ENCODE data around the gene F3. TPM values are rescaled to one million over a fixed set of nuclear protein-coding genes. Genes with fewer than 3 reads are reported as not detected.

The F3 gene
- total RNA-seq, 1 donor from 2014 or later, result 2.0 TPM

DNA sequence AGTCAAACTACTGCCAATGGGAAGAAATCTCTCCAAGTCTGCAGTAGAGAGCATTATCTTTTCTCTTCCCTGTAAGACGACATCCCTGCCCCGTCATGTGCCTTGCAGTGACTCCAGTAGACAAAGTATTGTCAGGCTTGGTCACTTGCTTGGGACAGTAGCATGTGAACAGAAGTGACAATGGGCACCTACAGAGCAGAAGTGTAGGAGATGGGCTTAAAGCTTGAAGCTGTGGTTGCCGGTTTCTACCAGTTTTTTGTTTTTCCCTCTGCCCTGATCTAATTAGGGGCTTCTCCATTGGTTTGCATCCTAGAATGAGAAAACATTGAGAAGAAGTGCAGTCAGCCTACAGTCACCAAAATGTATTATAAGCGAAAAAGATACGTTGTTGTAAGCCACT is 12.7 kb downstream of the F3 start:
- ATAC-seq (no peak), DNase-seq (ENCODE audit: low spot score) (no peak)

DNA sequence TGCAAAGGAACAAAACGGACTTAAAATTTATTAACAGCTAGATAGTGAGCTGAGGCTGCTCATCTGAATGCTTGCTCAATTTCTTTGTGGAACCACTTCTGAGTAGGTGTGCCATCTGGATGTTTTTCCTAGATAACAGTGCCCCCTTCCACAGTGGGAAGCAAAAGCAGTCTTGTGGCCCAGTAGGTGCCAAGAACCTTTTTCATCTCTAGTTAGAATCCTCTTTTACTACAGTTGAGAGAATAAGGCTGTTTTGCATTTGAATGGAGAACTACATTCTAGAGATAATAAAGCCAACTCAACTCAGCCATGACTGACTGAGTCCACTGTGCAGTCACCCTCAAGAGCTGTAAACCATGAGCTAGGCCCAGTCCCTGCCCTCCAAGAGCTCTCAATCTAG is 13.3 kb downstream of the F3 start:
- ATAC-seq (no peak), DNase-seq (ENCODE audit: low spot score) (no peak)

DNA sequence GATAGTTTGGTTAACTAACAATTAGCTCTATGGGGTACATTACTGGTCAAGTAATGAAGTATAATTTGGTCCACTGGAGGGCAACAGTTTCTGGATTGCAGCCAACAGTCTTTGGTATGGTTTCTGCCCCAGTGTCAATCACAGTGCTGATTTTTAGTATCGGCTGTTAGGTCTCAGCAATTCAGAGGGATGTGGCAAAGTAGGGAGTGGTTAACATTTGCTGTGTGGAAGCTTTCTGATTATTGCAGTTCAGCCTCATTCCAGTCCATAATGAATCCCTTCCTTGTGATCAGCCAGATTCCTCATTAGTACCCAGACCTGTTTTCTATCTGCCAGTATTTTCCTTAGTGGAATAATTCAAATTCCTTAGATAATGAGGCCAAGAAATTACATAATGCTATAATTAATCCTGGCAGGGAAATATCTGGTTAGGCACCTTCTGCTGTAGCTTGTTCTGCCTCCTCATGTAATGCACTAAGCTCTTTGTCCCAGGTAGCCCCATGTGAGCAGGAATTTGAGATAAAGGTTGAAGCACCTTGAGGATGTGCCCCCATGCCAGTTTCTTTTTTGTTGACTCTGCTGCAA is 14.0 kb downstream of the F3 start:
- DNase-seq (ENCODE audit: low spot score) (no peak), ATAC-seq (peak; percentile 36)

DNA sequence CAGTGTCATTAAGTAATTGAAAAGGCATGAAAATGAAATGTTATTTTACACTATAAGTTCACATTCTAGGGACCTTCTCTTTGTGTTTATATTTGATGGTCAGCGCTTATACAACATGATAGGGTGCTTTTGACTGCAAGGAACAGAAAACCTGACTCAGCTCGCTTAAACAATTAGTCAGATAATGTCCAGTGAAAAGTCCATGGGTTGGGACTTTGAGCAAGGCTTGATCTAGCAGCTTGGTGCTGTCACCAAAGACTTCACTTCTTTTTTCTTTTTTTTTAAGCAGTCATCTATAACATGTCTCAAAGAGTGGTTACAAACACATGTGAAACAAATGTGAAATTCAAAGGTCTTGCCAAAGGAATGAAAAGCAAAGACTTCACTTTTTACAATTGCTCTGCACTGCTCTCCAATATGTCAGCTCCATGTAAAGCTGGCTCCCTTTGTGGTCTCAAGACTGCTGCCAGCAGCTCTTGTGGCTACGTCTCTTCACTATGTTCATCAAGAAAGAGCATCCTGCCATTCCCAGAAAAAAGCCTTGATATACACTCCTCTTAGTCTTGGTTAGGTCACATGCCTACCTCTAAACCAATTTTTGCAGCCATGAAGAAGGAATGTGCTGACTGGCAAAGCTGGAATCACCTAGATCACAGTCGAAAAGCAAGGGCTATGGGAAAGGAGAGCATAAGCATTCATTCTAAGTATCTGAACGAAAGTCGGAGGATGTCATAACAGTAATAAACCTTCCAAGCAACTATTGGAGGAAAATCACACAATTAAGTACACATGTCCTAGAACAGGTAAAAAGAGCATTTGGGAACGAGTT is 15.2 kb downstream of the F3 start:
- no peak for DNase-seq (ENCODE audit: low spot score)
- ATAC-seq, result no peak

DNA sequence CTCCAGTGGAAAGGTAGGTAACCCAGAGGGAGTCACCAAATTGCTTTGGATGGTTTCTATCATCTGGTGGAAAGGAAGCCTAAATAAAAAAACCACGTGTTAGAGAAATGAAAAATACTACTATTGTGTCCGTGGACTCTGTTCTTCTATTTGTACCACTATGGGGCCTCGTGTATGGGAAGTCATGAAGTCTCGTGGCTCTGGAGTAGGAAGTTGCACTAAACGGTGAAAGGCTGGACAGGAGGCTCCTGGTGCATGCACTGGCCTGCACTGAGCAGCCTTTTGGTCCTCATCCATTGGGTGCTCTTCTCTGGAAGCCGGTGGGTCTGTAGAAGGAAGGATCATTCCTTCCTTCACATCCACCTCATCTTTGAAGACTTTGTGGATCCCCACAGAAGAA is 17.0 kb downstream of the F3 start:
- no peak for DNase-seq (ENCODE audit: low spot score)
- peak; percentile 35 for ATAC-seq

DNA sequence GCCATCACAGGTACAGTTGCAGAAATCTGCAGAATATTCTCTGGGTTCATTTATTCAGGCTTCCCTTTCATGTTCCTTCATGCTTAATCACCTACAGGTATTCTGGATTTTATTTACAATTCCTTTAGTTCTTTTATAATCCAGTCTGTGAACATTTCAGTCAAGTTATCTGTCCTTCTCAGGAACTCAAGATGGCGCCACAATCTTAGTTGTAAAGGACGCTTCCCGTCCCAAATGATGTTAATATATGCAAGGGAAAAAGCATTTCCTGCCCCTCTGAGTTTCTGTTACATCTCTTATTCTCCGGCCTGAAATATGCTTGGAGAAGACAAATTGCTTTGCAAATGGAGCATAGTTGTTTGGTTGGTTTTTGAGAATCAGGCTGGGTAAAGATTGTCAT is 19.3 kb downstream of the F3 start:
- ATAC-seq (no peak), DNase-seq (ENCODE audit: low spot score) (no peak)

DNA sequence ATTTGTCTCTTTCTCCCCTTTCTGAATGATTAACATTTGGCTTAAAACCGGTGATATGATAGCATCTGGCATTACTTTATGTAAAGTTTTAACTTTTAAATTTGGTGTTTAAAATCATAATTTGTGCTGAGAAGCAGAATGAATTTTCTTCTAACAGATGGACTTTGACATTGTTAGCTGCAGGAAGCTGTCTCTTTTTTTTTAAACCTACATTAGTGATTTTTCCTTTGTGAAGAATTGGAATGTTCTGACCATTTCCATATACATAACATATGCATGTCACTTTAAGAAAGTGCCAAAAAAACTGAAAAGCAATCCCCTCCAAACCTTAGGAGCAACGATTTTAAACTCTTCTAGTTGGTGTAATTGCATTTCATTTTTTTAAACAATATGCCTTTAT is 22.2 kb downstream of the F3 start:
- no peak for ATAC-seq
- DNase-seq (ENCODE audit: low spot score), result no peak

DNA sequence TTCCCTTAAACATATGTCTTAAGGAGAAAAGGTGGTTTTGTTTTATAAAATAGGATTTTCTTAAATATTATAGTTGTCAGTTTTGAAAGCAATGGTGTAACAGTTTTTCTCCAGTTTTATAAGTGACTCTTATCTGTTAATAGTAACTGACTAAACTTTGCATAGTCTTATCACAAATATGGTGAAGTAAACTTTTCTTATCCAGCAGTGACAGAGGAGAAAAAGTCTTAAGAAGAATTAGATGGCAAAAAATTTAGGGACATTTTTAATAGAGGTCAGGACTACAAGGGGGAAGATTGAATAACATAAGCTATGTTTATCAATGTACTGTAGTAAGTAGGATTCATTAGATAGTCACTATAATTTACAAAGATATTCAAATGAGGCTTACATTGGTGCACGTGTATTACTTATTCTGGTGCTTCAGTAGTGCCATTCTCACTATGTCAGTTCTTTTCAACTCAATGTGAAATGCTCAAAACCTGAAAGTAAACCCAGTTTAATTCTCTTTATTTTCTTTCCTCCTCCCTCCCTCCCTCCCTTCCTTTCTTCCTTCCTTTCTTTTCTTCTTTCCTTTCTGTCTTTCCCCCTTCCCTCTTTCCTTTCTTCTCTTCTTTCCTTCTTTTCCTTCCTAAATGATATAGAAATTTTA is 26.1 kb downstream of the F3 start:
- ATAC-seq, result no peak
- DNase-seq (ENCODE audit: low spot score), result no peak

DNA sequence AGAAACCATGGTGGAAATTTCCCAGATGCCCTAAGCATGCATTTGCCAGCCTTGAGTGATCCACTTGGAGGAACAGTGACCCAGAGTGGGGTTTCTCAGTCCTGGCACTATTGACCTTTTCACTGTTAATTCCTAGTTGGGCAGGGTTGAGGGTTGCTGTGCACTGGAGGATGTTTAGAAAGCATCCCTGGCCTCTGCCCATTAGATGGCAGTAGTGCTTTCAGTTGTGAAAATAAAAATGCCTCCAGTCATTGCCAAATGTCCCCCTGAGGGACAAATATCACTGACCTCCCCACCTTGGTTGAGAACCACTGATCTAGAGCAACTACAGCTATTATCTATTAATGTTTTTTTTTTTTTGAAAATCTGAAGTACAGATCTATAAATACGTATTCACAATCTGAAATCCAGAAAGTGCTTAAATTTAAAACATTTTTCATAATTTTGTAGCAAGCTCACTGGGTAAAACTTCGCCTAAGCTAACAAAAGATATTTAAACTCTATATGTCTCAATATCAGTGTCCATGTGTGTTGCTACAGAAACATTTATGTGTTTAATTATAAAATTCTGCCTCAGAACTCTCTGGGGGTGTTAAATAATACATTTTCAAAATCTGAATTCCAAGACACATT is 27.3 kb downstream of the F3 start:
- DNase-seq (ENCODE audit: low spot score), result no peak

DNA sequence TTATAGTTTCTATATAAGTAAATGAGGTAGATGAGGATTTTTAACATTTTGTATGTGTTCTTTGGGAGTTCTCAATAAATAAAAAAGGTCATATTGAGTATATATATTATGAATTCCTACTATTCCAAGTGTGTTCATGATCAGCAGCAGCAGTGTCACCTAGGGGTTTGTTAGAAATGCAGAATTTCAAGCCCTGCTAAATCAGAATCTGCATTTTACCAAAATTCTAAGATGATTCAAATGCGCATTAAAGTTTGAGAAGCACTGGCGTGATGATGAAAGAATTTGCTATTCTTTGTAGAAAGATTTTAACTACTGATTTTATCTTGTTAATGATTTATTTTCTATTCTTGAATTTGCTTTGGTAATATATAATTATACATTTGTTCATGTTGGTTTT is 28.7 kb downstream of the F3 start:
- ATAC-seq, result no peak
- DNase-seq (ENCODE audit: low spot score), result no peak

More for the DNA sequence above, 27.3 kb downstream of the F3 start:
- ATAC-seq, result peak; percentile 93

DNA sequence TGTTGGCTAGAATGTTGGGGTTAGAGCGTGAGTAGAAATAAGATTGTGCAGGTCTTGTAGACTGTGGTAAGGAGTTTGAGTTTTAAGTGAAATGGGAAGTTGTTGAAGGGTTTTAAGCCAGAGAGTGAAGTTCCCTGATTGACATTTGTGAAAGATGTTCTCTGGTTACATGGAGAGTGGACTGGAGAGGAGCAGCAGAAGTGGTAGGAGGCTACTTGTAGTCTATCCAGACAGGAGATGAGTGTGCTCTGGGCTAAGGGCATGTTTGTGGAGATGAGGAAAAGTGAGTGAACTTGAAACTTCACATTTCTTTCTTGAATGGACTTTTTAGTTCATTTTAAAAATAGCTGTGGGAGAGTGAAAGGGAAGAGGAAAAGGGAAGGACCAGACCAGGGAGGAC is 37.0 kb downstream of the F3 start:
- DNase-seq (ENCODE audit: low spot score) (no peak), ATAC-seq (peak; percentile 37)

DNA sequence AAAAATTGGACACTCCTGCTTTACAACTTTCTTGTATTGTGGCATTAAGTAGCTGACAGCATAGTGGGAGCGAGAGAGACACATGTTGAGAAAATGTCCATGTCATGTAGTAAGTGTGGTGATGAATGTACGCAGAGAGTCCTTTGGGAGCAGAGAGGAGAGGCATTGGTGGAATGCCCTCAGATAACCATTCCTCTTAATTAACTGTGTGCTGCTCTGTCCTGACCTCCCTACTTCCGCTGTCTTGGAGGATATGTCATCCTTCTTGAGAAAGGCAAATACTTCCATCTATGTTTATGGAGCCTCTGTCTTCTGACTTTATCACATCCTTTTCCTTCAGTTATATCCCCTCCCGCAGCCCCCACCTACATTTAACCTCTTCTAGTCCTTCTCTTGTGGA is 38.4 kb downstream of the F3 start:
- DNase-seq (ENCODE audit: low spot score) (no peak), ATAC-seq (peak; percentile 52)

DNA sequence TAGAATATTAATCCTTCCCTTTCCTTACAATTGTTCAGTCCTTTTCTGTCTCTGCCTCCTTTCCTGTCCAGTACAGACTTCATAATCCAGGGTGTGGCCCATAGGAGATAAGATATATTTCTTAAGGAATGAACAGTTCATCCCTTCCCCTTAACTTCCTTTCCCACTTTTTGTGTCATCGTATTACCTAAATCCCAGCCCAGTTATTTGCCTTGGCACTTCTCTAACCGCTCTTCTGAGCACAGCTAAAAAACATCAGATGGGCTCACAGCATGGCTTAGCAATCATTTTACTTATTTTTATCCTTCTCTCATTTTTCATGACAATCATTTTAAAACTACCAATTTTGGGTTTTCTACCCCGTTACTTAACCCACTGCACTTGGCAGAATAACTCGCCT is 39.6 kb downstream of the F3 start:
- DNase-seq (ENCODE audit: low spot score) (no peak), ATAC-seq (no peak)

DNA sequence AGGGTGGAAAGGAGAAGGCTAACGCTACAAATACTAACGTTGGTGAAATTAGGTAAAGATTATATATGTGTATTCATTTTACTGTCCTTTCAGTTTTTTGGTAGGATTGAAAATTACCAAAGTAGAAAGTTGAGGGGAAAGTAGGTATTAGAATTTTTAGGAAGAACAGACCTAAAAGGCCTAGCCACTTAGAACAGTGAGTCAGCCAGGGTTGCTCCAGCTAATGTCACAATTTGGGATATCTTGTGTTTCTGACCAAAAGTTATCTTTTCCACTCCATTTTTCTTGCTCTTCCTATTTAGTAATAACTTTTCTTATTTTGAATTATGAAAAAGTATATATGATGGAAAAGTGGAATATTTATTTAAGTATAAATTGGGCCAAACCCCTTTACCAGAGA is 40.1 kb downstream of the F3 start:
- ATAC-seq (no peak), DNase-seq (ENCODE audit: low spot score) (no peak)

DNA sequence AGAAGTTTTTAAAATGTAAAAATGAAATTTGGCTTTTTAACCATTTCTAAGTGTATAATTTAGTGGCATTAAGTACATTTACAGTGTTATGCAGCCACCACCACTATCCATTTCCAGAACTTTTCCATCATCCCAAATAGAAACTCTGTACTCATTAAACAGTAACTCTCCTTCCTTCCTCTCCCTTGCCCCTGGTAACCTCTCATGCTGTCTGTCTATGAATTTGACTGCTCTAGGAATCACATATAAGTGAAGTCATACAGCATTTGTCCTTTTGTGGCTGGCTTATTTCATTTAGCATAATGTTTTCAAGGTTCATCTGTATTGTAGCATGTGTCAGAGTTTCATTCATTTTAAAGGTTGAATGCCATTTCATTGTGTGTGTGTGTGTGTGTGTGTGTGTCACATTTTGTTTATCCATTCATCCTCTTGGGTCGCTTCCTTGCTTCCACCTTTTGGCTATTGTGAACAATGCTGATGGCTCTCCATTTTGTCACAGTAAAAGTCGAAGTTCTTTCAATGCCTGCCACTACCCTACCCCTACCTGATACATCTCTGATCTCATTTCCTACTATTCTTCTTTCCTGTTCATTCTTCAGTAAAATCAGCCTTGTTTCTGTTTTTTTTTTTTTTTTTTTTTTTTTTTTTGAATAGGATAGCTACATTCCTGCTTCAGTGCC is 45.3 kb downstream of the F3 start:
- ATAC-seq (no peak), DNase-seq (ENCODE audit: low spot score) (no peak)

DNA sequence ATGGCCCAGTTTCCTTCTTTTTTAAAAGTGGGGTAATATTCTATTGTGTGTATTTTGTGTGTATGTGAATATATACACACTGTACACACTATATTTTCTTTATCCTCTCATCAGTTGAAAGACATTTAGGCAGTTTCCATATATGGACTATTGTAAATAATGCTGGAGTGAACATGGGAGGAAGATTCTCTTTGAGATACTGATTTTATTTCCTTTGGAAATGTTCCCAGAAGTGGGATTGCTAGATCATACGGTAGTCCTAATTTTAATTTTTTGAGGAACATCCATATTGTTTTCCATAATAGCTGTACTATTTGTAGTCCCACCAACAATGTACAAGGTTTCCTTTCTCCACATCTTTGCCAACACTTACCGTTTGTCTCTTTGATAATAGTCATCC is 51.0 kb downstream of the F3 start:
- DNase-seq (ENCODE audit: low spot score), result no peak
- no peak for ATAC-seq

DNA sequence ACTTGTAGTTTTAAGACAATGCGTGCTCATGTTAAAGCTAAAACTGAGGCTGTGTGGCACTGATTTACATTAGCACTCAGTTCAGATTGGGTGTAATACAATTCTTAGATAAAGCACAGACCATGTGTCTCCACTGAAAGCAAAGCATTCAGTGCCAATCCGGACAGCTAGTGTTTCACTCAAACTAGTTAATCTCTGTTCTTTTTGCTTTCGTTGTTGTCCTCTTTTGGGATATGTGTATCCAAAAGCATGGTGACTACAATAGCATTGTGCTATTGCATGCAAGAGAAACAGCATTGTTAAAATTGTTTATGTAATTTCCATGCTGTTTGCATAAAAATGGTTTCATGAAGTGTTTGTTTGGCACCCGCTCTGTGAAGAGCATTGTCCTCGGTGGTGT is 54.6 kb downstream of the F3 start:
- ATAC-seq (no peak), DNase-seq (ENCODE audit: low spot score) (no peak)

DNA sequence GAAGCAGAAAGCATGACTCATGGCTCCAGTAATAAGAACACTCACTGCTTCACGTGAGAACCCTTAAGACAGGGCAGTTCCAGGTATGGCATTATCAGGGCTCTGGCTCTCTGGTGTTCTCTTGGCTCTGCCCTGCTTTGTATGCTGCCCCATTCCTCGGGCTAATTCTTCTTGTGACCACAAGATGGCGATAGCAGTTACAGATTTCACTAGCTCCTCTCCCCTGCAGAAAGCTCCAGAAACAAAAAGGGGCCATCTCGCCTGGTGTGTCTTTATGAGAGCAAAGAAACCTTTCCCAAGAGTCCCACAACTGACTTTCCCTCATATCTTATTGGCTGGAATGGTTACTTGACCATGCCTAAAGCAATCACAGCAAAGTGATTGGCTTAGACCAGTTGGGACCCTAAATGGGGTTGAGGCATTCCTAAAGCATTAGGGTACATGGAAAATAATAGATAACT is 60.1 kb downstream of the F3 start:
- ATAC-seq (peak; percentile 93), DNase-seq (ENCODE audit: low spot score) (peak; percentile 50)

DNA sequence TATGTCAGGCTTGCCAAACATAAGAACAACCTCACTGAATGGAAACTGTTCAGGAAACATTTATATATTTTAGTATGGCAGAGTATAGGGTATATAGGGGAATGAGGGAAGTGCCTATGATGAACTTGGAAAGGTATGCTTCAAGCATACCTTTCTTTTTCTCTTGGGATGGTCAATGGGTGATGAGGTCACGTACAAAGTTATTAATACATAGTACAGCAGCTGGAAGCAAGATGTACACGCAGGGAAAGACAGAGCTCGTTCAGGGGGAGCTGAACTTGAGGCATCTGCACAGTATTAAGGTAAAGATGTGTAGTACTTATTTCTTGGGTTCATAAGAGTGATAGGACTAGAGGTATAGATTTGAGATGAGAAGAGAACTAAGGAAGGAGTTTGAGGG is 61.9 kb downstream of the F3 start:
- DNase-seq (ENCODE audit: low spot score) (no peak), ATAC-seq (no peak)

All from left lobe of liver (tissue), 2 donors.